GM19035 (cell line): ENCODE measurements around the gene OR51V1.
"Not testable (repeated sequence)": the region's sequence is repeated elsewhere in the genome, so short reads cannot be mapped to it uniquely, and the experiment has no call there.

Experiments used
- ATAC-seq: cut with Tn5 transposase; IDR thresholded peaks from one replicate; pipeline ENCODE4 v1.9.1; 2021; ENCODE audit not compliant: unreplicated experiment

Gene OR51V1

GRCh38 chr11:5174934-5175333, 25.5 kb downstream of the OR51V1 start:
- ATAC-seq: no peak

- ATAC-seq: no peak
Observed at GRCh38 chr11:5171856-5172255, 28.6 kb downstream of the OR51V1 start.

GRCh38 chr11:5165898-5166297, 34.6 kb downstream of the OR51V1 start:
- ATAC-seq: not testable (repeated sequence)

DNA sequence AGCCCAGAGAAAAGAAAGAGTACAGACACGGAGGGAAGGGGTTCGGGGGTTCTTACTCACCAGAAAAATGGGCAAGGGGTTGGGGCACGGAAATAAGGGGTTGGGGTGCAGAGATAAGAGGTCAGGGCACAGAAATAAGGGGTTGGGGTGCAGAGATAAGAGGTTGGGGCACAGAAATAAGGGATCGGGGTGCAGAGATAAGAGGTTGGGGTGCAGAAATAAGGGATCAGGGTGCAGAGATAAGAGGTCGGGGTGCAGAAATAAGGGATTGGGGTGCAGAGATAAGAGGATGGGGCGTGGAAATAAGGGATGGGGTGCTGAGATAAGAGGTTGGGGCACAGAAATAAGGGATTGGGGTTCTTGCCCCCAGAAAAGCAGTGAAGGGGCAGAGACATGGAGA, 35.7 kb downstream of the OR51V1 start:
- not testable (repeated sequence) for ATAC-seq

DNA sequence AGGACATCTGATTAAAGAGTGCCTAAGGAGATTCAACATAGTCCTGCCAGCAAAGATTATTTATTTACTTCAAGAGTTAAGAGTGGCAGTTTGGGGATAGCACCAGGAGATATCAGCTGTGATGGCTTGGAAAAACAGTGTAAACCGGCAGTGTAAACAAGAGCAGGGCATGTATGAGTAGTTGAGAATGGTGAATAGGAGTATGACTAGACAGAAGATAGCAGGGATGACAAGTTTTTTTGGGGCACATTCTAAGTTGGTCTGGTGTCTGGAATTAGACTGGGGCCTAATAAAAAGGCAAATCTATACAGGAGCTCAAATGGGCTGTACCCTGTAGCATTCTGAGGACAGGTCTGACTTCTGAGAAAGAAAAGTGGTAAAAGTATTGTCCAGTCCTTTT, 39.4 kb downstream of the OR51V1 start:
- not testable (repeated sequence) for ATAC-seq

- not testable (repeated sequence) for ATAC-seq
Observed at GRCh38 chr11:5160217-5160616, 40.3 kb downstream of the OR51V1 start.

GRCh38 chr11:5159806-5160205, 40.7 kb downstream of the OR51V1 start:
- no peak for ATAC-seq

GRCh38 chr11:5154657-5155056, 45.8 kb downstream of the OR51V1 start, which contains the start of gene OR52A1:
OR52A1 (minus strand) TSS chr11:5154757; CDS start chr11:5152369, 2,388 bp downstream.
- no peak for ATAC-seq

DNA sequence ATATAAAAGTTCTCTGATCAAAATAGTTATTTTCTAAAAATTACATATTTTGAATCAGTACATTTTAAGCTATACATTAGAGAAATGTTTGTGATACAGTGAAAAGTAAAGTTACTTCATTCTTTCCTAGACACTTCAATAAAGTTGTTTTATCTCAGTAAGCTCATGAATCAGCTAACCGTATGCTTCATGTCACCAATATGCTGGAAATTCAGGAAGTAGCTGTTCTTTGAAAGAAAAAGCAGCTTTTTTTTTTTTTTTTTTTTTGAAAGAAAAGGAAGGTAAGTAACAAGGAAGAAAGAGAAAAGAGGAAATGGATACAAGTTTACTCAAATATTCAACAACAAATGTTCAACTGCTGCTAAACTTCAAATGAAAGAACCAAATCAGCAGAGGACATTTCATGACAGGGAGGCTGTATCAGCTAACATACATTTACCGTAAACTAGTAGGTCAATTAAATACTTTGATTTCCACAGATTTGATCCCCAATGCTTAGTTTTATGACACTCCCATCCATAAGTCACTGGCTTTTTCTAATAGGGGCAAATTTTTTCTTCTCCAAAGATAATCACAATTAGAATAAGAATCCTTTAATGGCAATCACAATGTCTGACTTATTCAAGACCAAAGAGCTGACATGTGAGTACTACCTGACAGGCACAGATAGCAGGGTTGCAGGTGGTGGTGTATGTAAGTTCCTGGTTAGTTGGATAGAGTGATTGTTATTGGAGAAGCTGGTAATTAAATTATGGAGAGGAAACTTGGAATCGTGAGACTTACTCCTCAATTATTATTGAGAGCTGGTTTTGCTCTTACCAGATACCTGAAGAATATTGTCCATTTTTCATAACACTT, 46.7 kb downstream of the OR51V1 start:
- no peak for ATAC-seq

DNA sequence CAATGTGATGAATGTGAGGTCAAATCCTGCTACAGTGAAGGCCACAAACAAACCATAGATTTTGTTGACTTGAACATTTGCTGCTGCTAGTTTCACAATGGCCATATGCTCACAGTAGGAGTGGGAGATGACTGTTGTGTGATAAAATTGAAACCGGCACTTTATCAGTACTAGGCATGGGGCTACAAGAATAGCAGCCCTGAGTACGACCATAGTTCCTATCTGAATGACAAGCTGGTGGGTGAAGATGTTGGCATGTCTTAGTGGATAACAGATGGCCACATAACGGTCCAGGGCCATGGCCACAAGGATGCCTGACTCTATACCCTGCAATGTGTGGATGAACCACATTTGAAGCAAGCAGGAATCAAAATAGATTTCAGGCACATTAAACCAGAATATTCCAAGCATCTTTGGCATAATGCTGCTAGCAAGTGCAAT, 48.7 kb downstream of the OR51V1 start:
- ATAC-seq: no peak
